ENCODE measurements around the gene TOR4A. TPM values are rescaled to one million over a fixed set of nuclear protein-coding genes. Genes with fewer than 3 reads are reported as not detected.
A peak's percentile ranks its signal among the peaks of the same experiment; 100 is the strongest.

Gene TOR4A
- total and polyA plus RNA-seq, 8 donors, result 8.5 to 38.5 (median 11.1) TPM

DNA sequence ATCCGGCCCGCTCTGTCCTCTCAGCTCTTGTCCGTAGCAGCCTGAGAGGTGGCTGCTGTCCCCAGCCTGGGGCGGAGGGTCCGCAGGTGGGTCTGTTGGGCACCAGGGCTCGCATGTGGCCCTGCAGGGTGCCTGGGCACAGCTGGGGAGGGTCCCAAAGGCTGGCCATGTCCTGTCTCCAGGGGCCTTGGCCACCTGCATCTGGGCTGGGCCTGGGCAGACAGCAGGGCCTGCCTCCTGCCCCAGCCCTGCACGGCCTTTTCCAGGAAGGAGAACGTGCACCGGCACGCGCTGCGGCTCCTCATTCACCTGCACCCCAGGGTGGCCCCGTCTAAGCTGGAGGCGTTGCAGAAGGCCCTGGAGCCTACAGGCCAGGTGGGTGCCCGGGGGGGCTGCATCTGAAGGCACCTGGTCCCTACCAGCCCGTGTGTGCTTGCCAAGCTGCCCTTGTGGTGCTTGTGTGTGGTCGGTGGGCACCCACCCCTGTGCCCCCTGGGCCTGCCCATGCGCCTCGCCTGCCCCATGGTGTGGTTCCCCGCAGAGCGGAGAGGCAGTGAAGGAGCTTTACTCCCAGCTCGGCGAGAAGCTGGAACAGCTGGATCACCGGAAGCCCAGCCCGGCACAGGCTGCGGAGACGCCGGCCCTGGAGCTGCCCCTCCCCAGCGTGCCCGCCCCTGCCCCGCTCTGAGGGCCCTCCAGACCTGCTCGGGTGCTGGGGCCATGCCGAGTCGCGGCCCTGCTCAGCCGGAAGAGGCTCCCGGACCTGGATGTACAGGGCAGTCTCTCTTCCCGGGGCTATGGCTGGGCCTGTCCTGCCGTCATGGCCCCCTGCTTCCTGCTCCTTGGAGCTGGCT lies 5.1 kb upstream of the TOR4A start:
- ATAC-seq, result no peak
- Histone ChIP-seq H3K4me1 (peaks cover 38 to 64% of the 10 kb centered on the region in 2 donors), H3K36me3 (peaks cover 0 to 47% of the 10 kb centered on the region in 2 donors), H3K9me3 (no peaks in the 10 kb centered on the region), H3K27ac (no peak overlapping the region), H3K4me3 (no peak overlapping the region), H3K27me3 (no peaks in the 10 kb centered on the region)
- peak in 1 of 4 donors; percentile 66 for DNase-seq
- intact Hi-C loops (cut with DNase I), result no loop called here
- TF ChIP-seq, protein P1, sequence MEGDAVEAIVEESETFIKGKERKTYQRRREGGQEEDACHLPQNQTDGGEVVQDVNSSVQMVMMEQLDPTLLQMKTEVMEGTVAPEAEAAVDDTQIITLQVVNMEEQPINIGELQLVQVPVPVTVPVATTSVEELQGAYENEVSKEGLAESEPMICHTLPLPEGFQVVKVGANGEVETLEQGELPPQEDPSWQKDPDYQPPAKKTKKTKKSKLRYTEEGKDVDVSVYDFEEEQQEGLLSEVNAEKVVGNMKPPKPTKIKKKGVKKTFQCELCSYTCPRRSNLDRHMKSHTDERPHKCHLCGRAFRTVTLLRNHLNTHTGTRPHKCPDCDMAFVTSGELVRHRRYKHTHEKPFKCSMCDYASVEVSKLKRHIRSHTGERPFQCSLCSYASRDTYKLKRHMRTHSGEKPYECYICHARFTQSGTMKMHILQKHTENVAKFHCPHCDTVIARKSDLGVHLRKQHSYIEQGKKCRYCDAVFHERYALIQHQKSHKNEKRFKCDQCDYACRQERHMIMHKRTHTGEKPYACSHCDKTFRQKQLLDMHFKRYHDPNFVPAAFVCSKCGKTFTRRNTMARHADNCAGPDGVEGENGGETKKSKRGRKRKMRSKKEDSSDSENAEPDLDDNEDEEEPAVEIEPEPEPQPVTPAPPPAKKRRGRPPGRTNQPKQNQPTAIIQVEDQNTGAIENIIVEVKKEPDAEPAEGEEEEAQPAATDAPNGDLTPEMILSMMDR (IDR thresholded peaks at IDR 0.05), result no peak

DNA sequence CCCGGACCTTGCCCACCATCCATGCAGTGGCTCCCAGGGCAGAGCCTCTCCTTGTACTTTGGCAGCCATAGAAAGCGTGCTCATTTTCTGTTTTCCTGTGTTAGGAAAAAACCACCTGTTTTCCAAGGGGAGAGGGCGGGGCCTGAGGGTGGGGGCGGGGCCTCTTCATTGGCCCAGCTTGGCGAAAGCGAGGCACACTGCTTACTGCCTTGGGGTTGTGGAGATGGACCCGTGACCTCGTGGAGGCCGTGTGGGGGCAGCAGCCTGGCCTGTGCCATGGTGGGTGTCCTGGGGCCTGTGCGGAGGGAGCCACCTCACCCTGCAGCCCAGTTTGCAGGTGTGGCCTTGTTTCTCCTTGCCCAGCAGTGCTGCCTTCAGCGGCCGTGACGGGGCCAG lies 4.4 kb upstream of the TOR4A start:
- DNase-seq, result no peak
- intact Hi-C loops (cut with DNase I), result no loop called here
- TF ChIP-seq, protein P1 (IDR thresholded peaks at IDR 0.05), result no peak
- Histone ChIP-seq H3K27me3 (no peaks in the 10 kb centered on the region), H3K36me3 (peaks cover 0 to 41% of the 10 kb centered on the region in 2 donors), H3K4me1 (peaks cover 35 to 59% of the 10 kb centered on the region in 2 donors), H3K9me3 (no peaks in the 10 kb centered on the region), H3K27ac (no peak overlapping the region), H3K4me3 (no peak overlapping the region)
- no peak for ATAC-seq

DNA sequence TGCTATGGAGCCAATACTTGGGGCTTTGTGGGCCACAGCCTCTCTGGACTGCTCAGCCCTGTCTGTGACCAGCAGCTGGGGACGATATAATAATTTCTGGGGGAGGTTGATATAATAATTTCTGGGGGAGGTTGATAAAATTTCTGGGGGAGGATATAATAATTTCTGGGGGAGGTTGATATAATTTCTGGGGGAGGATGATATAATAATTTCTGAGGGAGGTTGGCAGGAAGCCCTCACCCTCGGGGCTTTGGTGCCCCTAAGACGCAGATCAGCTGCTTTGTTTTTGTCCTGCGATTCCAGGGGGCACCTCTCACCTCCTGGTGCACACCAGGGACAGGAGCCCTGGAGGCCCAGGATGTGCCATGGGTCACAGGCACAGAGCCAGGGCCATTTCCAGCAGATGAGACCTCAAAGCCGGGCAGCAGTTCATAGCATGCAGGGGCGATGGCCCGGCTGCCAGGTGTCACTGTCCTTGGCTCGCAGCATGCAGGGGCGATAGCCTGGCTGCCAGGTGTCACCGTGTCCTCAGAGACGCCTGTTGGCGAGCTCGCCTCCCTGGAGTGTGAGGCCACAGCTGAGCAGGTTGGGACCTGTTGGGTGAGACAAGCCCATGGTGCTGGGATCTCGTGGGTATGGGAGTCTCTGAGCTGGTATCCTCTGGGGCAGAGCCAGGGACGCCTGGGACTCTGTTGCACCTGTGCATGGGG lies 3.8 kb upstream of the TOR4A start:
- Histone ChIP-seq H3K4me1 (peaks cover 28 to 57% of the 10 kb centered on the region in 2 donors), H3K27ac (peak overlapping the region in 1 of 2 donors; percentile 65), H3K9me3 (no peaks in the 10 kb centered on the region), H3K27me3 (no peaks in the 10 kb centered on the region), H3K36me3 (peaks cover 0 to 41% of the 10 kb centered on the region in 2 donors), H3K4me3 (no peak overlapping the region)
- ATAC-seq (no peak), DNase-seq (peak in 1 of 4 donors; percentile 61)
- TF ChIP-seq, protein P1 (IDR thresholded peaks at IDR 0.05), result no peak
- intact Hi-C loops (cut with DNase I), result no loop called here

DNA sequence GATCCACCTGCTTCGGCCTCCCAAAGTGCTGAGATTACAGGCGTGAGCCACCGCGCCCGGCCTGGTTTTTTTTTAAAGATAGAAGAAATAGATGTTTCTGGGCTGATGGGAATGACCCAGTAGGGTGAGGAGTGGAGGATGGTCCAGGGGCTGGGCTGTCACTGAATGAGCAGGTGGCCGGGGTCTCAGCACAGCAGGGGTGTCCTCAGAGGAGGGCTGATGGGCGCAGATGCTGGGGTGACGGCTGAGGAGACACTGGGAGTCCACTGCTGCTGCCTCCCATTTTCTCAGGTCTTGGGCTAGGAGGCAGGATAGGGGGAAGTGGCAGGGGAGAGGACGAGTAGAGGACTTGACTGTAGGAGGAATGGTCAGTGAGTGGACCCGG lies 2.3 kb upstream of the TOR4A start:
- intact Hi-C loops (cut with DNase I), result no loop called here
- Histone ChIP-seq H3K4me3 (no peak overlapping the region), H3K9me3 (no peaks in the 10 kb centered on the region), H3K27ac (peak overlapping the region; percentile 39 to 93), H3K27me3 (no peaks in the 10 kb centered on the region), H3K36me3 (peaks cover 0 to 43% of the 10 kb centered on the region in 2 donors), H3K4me1 (peaks cover 18 to 57% of the 10 kb centered on the region in 2 donors)
- DNase-seq (peak in 1 of 4 donors; percentile 50), ATAC-seq (no peak)
- TF ChIP-seq, protein P1 (IDR thresholded peaks at IDR 0.05), result no peak

Data from left lung (tissue), 10 donors.